Measurements from ENCODE around the gene SYT7.

SYT7 gene

DNA sequence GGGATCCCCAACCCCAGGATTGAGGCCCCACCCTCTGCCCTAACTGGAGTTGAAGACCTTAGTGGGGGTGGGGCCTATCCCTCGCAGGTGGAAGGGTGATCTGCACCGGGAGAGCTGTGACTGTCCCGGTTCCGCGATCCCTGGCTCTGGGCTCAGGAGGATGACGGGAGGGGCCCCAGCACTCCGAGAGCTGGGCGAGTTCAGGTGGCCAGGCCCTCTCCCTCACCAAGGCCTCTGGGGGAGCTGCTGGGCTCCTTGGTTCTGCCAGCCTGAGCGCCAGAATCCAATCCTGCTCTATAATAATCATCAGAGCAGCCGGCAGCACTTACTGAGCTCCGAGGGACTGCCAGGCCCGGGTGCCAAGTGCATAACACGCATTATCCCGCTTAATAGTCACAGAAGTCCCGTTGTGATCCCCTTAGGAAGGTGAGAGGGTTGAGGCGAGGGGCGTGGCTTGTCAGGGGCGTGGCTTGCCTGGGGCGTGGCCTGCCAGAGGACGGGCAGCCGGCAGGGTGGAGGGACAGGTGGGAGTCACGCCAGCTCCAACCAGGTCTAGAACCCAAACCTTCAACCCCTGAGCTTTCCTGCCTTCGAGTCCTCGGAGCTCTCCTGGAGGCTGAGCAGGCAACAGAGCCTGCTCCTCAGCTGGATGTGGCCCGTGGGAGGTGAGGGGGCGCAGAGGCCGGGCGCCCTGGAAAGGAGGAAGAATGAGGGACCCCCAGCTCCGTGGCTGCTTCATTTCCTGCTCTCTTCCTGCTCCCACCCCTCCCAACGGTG lies 7.3 kb upstream of the SYT7 start (continued):
- TF ChIP-seq, protein P1, sequence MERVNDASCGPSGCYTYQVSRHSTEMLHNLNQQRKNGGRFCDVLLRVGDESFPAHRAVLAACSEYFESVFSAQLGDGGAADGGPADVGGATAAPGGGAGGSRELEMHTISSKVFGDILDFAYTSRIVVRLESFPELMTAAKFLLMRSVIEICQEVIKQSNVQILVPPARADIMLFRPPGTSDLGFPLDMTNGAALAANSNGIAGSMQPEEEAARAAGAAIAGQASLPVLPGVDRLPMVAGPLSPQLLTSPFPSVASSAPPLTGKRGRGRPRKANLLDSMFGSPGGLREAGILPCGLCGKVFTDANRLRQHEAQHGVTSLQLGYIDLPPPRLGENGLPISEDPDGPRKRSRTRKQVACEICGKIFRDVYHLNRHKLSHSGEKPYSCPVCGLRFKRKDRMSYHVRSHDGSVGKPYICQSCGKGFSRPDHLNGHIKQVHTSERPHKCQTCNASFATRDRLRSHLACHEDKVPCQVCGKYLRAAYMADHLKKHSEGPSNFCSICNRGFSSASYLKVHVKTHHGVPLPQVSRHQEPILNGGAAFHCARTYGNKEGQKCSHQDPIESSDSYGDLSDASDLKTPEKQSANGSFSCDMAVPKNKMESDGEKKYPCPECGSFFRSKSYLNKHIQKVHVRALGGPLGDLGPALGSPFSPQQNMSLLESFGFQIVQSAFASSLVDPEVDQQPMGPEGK (tag by site-specific recombination; IDR thresholded peaks at IDR 0.05) = 0 out of 2 replicates have a peak, but pooled peaks have one; percentile 19
- no peak for TF ChIP-seq ZNF510 (tag by site-specific recombination; IDR thresholded peaks at IDR 0.05; ENCODE audit: insufficient replicate concordance)
- no peak for TF ChIP-seq ZBTB7A (tag by site-specific recombination; IDR thresholded peaks at IDR 0.05; ENCODE audit: low read depth)
- peak; percentile 37; the same call in 1 of the 2 replicates for TF ChIP-seq SP2 (tag by site-specific recombination; IDR thresholded peaks at IDR 0.05)

- no peak overlapping the region for H3K4me3 ChIP-seq (ENCODE audit: low read depth, low read length)
- CTCF ChIA-PET = interaction anchor here (0.6 to 1.3 kb wide), 2 partner anchors 9 to 46 kb away, joined by 3 read pairs; no protein-coding TSS in a partner anchor
- H3K36me3 ChIP-seq (ENCODE audit: control insufficient read depth in 2 of 2, insufficient read depth in 1 of 2, low read length in 2 of 2) = no peaks in the 10 kb centered on the region
- POLR2A ChIA-PET = no interaction called here
- TF ChIP-seq, protein P2, sequence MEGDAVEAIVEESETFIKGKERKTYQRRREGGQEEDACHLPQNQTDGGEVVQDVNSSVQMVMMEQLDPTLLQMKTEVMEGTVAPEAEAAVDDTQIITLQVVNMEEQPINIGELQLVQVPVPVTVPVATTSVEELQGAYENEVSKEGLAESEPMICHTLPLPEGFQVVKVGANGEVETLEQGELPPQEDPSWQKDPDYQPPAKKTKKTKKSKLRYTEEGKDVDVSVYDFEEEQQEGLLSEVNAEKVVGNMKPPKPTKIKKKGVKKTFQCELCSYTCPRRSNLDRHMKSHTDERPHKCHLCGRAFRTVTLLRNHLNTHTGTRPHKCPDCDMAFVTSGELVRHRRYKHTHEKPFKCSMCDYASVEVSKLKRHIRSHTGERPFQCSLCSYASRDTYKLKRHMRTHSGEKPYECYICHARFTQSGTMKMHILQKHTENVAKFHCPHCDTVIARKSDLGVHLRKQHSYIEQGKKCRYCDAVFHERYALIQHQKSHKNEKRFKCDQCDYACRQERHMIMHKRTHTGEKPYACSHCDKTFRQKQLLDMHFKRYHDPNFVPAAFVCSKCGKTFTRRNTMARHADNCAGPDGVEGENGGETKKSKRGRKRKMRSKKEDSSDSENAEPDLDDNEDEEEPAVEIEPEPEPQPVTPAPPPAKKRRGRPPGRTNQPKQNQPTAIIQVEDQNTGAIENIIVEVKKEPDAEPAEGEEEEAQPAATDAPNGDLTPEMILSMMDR (tag by site-specific recombination; IDR thresholded peaks at IDR 0.05) = no peak
- TF ChIP-seq ZNF350 (tag by site-specific recombination; IDR thresholded peaks at IDR 0.05) = no peak
- no peak for TF ChIP-seq ZNF837 (tag by site-specific recombination; IDR thresholded peaks at IDR 0.05)
- no peak for TF ChIP-seq YY2 (tag by site-specific recombination; IDR thresholded peaks at IDR 0.05)
- no peak for TF ChIP-seq ZBTB7A (tag by site-specific recombination; IDR thresholded peaks at IDR 0.05; ENCODE audit: low read depth)
- no peak for TF ChIP-seq TRIM28 (IDR thresholded peaks at IDR 0.05; ENCODE audit: borderline replicate concordance, low read length)
- TF ChIP-seq ZNF266 (tag by site-specific recombination; IDR thresholded peaks at IDR 0.05; ENCODE audit: low read depth) = no peak
- no peak for TF ChIP-seq ZNF23 (tag by site-specific recombination; IDR thresholded peaks at IDR 0.05; ENCODE audit: borderline replicate concordance)
- TF ChIP-seq ZNF580 (tag by site-specific recombination; IDR thresholded peaks at IDR 0.05) = no peak
- no peak for TF ChIP-seq ZNF391 (tag by site-specific recombination; IDR thresholded peaks at IDR 0.05; ENCODE audit: borderline replicate concordance, low read depth)
- H3K9me3 ChIP-seq (ENCODE audit: control insufficient read depth, insufficient read depth, low read depth, low read length) = no peaks in the 10 kb centered on the region
- no peaks in the 10 kb centered on the region for H3K4me1 ChIP-seq (ENCODE audit: control insufficient read depth, insufficient read depth, low read length)
- no peak overlapping the region for H3K27ac ChIP-seq (ENCODE audit: extremely low read depth, low read depth, low read length)
Observed at GRCh38 chr11:61587541-61587941, 6.7 kb upstream of the SYT7 start.

DNA sequence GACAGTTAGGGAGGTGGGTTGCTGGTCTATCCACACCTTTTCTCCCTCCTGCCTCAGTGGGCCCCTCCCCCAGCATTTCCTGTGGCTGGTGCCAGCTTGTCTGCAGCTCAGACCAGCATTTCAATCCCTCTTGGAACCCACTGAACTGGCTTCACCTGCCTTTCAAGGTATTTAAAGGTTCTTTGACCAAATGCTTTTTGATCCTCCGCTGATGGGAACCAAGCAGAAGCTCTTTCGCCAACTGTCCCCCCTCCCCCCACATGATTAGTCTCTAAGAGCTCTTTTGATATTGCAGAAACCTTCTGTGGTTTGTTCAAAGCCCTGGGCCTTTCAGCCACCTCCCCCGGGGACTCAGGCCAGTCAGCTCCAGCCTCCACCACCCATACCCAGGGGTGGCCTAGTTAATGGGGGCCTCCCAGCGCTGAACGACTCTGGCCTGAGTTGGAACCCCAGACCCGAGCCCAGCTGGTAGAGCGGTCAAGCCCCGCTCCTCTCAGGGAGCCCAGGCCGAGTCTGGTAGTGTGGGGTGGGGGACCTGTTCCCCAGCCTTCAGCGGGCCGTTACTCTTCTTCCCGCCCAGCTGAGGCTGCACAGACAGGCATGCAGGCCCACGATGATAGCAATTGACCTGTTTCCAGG lies 6.0 kb upstream of the SYT7 start:
- no peak overlapping the region for H3K4me3 ChIP-seq (ENCODE audit: low read depth, low read length)
- H3K4me1 ChIP-seq (ENCODE audit: control insufficient read depth, insufficient read depth, low read length) = no peaks in the 10 kb centered on the region
- POLR2A ChIA-PET = no interaction called here
- CTCF ChIA-PET = interaction anchor here (0.6 kb wide), 1 partner anchor 47 kb away, joined by 3 read pairs; no protein-coding TSS in a partner anchor
- TF ChIP-seq KLF9 (tag by site-specific recombination; IDR thresholded peaks at IDR 0.05; ENCODE audit: low read depth) (no peak), ZNF341 (tag by site-specific recombination; IDR thresholded peaks at IDR 0.05; ENCODE audit: low read depth) (peak; percentile 58)
- H3K27ac ChIP-seq (ENCODE audit: extremely low read depth, low read depth, low read length) = no peak overlapping the region
- no peaks in the 10 kb centered on the region for H3K36me3 ChIP-seq (ENCODE audit: control insufficient read depth in 2 of 2, insufficient read depth in 1 of 2, low read length in 2 of 2)
- no peaks in the 10 kb centered on the region for H3K9me3 ChIP-seq (ENCODE audit: control insufficient read depth, insufficient read depth, low read depth, low read length)
